ENCODE data around the gene ATXN1. TPM values are rescaled to one million over a fixed set of nuclear protein-coding genes. Genes with fewer than 3 reads are reported as not detected.

Gene ATXN1
- polyA plus RNA-seq, 1 of the 3 experiments (the other 2 are of a cell fraction), result 7.9 TPM

DNA sequence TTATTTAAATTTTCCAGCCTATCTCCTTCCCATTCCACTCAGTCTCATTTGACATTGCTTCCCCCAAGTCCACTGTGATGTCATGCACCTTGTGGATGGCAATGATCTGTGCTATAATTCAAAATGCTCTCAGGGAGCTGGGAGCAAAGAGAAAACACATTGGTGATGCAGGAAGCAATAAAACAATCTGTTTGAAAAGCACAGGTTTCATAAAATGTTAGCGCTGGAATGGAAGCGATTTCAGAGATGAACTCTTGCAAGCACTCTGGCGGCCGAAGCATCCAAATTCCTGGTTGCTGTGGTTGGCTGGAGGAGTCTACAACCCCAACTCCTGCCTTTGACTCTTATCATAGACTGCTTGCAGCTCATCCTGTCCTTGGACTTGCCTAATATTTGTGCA is 355.9 kb downstream of the ATXN1 start:
- no peak for DNase-seq
- Histone ChIP-seq H3K27ac (ENCODE audit: low read depth in 2 of 2, low read length in 1 of 2) (no peak overlapping the region), H3K27me3 (ENCODE audit: insufficient read depth) (no peaks in the 10 kb centered on the region), H3K9ac (no peak overlapping the region), H3F3A (replicated peaks; ENCODE audit: insufficient read depth) (peaks cover under 1% of the 10 kb centered on the region), H3K4me2 (no peak overlapping the region), H3K9me2 (no peaks in the 10 kb centered on the region), H3K4me1 (ENCODE audit: control insufficient read depth in 1 of 2, insufficient read depth in 2 of 2, low read depth in 1 of 2, low read length in 1 of 2) (peaks cover 0 to 28% of the 10 kb centered on the region in 2 experiments; a peak in 1 of 4 replicates), H3K79me2 (ENCODE audit: insufficient read depth) (no peaks in the 10 kb centered on the region), H3K9me3 (no peaks in the 10 kb centered on the region), H3K4me3 (ENCODE audit: low read depth in 2 of 2, low read length in 1 of 2) (no peak overlapping the region), H2AFZ (ENCODE audit: low read depth) (no peak overlapping the region), H4K20me1 (ENCODE audit: insufficient read depth) (no peaks in the 10 kb centered on the region), H3K36me3 (replicated peaks in 1 of 2; ENCODE audit: control insufficient read depth in 1 of 2, insufficient read depth in 2 of 2, low read length in 1 of 2) (peaks cover 0 to 16% of the 10 kb centered on the region in 2 experiments)
- WGBS (ENCODE audit: low lambda C conversion rate), result 100% methylated on average over 4 of the region's 4 CpGs
- no peak for TF ChIP-seq FOSL2 (IDR thresholded peaks at IDR 0.05; ENCODE audit: borderline replicate concordance, low read depth)
- TF ChIP-seq MEF2A (IDR thresholded peaks at IDR 0.05; ENCODE audit: borderline replicate concordance, low read depth), result no peak
- TF ChIP-seq, protein P1, sequence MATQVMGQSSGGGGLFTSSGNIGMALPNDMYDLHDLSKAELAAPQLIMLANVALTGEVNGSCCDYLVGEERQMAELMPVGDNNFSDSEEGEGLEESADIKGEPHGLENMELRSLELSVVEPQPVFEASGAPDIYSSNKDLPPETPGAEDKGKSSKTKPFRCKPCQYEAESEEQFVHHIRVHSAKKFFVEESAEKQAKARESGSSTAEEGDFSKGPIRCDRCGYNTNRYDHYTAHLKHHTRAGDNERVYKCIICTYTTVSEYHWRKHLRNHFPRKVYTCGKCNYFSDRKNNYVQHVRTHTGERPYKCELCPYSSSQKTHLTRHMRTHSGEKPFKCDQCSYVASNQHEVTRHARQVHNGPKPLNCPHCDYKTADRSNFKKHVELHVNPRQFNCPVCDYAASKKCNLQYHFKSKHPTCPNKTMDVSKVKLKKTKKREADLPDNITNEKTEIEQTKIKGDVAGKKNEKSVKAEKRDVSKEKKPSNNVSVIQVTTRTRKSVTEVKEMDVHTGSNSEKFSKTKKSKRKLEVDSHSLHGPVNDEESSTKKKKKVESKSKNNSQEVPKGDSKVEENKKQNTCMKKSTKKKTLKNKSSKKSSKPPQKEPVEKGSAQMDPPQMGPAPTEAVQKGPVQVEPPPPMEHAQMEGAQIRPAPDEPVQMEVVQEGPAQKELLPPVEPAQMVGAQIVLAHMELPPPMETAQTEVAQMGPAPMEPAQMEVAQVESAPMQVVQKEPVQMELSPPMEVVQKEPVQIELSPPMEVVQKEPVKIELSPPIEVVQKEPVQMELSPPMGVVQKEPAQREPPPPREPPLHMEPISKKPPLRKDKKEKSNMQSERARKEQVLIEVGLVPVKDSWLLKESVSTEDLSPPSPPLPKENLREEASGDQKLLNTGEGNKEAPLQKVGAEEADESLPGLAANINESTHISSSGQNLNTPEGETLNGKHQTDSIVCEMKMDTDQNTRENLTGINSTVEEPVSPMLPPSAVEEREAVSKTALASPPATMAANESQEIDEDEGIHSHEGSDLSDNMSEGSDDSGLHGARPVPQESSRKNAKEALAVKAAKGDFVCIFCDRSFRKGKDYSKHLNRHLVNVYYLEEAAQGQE (IDR thresholded peaks at IDR 0.05; ENCODE audit: low read depth, low read length), result no peak
- no peak for TF ChIP-seq MXI1 (IDR thresholded peaks at IDR 0.05; ENCODE audit: low read depth, low read length)
- TF ChIP-seq, protein P2, sequence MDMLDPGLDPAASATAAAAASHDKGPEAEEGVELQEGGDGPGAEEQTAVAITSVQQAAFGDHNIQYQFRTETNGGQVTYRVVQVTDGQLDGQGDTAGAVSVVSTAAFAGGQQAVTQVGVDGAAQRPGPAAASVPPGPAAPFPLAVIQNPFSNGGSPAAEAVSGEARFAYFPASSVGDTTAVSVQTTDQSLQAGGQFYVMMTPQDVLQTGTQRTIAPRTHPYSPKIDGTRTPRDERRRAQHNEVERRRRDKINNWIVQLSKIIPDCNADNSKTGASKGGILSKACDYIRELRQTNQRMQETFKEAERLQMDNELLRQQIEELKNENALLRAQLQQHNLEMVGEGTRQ (IDR thresholded peaks at IDR 0.05; ENCODE audit: borderline replicate concordance, low read depth, low read length), result no peak
- TF ChIP-seq, protein P3, sequence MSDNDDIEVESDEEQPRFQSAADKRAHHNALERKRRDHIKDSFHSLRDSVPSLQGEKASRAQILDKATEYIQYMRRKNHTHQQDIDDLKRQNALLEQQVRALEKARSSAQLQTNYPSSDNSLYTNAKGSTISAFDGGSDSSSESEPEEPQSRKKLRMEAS (IDR thresholded peaks at IDR 0.05; ENCODE audit: low read depth), result no peak
- no peak for TF ChIP-seq RXRA (IDR thresholded peaks at IDR 0.05; ENCODE audit: borderline replicate concordance, low read depth)
- ChIA-PET CTCF (interaction anchor here (14.0 kb wide), 1 partner anchor 73 kb away, joined by 289 read pairs; no protein-coding TSS in a partner anchor), POLR2A (no interaction called here)

DNA sequence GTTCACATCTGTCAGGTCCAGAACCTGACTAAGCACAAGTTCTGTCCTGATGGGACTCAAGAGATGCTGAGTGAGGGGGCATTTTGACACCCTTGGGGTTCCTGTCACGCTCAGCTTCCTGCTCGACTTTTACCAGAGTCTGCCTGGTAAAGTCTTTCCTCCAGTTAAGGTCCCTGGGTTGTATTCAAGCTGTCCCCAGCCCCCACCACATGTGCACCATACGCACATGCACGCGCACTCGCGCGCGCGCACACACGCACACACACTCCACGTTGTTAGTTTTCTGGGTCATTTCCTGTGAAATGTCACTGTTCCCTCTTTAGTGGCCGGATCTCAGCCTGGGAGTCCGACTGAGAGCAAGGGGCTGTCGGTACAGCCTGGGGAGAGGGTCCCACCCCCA is 356.8 kb downstream of the ATXN1 start:
- TF ChIP-seq, protein P4, sequence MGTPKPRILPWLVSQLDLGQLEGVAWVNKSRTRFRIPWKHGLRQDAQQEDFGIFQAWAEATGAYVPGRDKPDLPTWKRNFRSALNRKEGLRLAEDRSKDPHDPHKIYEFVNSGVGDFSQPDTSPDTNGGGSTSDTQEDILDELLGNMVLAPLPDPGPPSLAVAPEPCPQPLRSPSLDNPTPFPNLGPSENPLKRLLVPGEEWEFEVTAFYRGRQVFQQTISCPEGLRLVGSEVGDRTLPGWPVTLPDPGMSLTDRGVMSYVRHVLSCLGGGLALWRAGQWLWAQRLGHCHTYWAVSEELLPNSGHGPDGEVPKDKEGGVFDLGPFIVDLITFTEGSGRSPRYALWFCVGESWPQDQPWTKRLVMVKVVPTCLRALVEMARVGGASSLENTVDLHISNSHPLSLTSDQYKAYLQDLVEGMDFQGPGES (IDR thresholded peaks at IDR 0.05; ENCODE audit: low read depth, low read length), result no peak
- TF ChIP-seq SIN3A (IDR thresholded peaks at IDR 0.05; ENCODE audit: borderline replicate concordance, low read depth, low read length) (no peak), RCOR1 (IDR thresholded peaks at IDR 0.05; ENCODE audit: low read length) (no peak), POLR2AphosphoS5 (IDR thresholded peaks at IDR 0.05; ENCODE audit: low read depth, low read length) (no peak), RAD21 (IDR thresholded peaks at IDR 0.05; ENCODE audit: low read length) (no peak)
- TF ChIP-seq, protein P1 (IDR thresholded peaks at IDR 0.05; ENCODE audit: low read depth, low read length), result no peak
- TF ChIP-seq, protein P3 (IDR thresholded peaks at IDR 0.05; ENCODE audit: low read depth), result no peak
- WGBS (ENCODE audit: low lambda C conversion rate), result 95% methylated on average over 14 of the region's 15 CpGs
- Histone ChIP-seq H3K9ac (no peak overlapping the region), H3K79me2 (ENCODE audit: insufficient read depth) (no peaks in the 10 kb centered on the region), H3K9me3 (no peaks in the 10 kb centered on the region), H3K4me3 (ENCODE audit: low read depth in 2 of 2, low read length in 1 of 2) (no peak overlapping the region), H3K4me2 (no peak overlapping the region), H2AFZ (ENCODE audit: low read depth) (no peak overlapping the region), H3K27me3 (ENCODE audit: insufficient read depth) (no peaks in the 10 kb centered on the region), H3K27ac (ENCODE audit: low read depth in 2 of 2, low read length in 1 of 2) (no peak overlapping the region; a peak in 1 of 4 replicates), H3F3A (replicated peaks; ENCODE audit: insufficient read depth) (peaks cover 6% of the 10 kb centered on the region), H4K20me1 (ENCODE audit: insufficient read depth) (no peaks in the 10 kb centered on the region), H3K9me2 (no peaks in the 10 kb centered on the region), H3K4me1 (ENCODE audit: control insufficient read depth in 1 of 2, insufficient read depth in 2 of 2, low read depth in 1 of 2, low read length in 1 of 2) (peaks cover 1 to 26% of the 10 kb centered on the region in 2 experiments; a peak in 1 of 4 replicates), H3K36me3 (replicated peaks in 1 of 2; ENCODE audit: control insufficient read depth in 1 of 2, insufficient read depth in 2 of 2, low read length in 1 of 2) (peaks cover 0 to 16% of the 10 kb centered on the region in 2 experiments)
- DNase-seq, result no peak
- POLR2A ChIA-PET, result no interaction called here
- CTCF ChIA-PET, result interaction anchor here (0.6 to 14.0 kb wide), 4 partner anchors 9 to 72 kb away, joined by 3 to 289 read pairs (median 6); no protein-coding TSS in a partner anchor

All from SK-N-SH (cell line).